ENCODE data around the gene CFAP74. TPM values are rescaled to one million over a fixed set of nuclear protein-coding genes. Genes with fewer than 3 reads are reported as not detected.

The CFAP74 gene
- total and polyA plus RNA-seq, 2 of the 13 experiments (the other 11 are each of a cell fraction or from before 2014, with no cell fraction given): 0.27 to 0.62 TPM

DNA sequence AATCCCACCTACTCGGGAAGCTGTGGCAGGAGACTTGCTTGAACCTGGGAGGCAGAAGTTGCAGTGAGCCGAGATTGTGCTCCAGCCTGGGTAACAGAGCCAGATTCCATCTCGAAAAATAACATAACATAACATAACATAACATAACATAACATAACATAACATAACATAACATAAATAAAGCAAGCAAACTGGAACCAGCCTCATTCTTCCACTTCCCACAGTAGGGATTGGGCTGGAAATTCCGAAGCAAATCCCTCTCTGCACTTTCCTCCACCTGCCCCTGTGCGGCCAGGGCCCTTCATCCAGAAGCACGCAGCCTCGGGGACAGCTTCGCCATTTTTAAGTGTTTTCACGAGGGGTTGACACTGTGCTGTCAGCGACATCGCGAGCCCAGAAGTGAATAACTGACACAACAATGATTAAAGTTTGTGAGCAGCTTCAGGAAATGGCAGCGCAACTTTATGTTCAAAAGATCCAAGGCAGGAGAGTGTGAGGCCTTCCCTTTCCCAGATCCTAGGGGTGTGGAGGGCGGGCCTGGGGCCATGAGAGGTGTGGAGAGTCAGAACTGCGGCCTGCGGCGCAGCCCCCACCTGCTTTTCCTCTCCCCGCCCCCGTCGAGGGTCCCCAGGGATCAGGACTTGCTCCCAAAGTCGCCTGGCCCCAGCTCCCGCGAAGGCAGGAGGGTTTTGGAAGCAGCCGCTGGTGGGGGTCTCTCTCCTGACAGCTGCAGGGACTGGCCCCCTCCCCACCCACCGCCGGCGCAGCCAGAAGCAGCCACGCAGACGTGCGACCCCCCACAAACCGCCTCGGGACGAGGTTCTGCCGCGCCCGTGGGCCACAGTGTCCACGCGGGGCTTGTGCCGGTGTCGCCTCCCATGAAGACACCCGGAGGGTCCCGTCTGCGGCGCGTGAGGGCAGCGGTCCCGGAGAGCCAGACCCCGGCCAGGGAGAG, 14.9 kb upstream of the CFAP74 start:
- DNase-seq (ENCODE audit: low spot score) (no peak), FAIRE-seq (no peak), ATAC-seq (no peak)
- 0 out of 2 replicates have a peak, but pooled peaks cover 4% of the 10 kb centered on the region for H4K20me1 ChIP-seq (ENCODE audit: insufficient read depth, low read length)
- no peak overlapping the region for H3K27ac ChIP-seq (ENCODE audit: extremely low read length, insufficient read depth, low read length)
- POLR2A ChIA-PET: no interaction called here
- in situ Hi-C loops (cut with HindIII; ENCODE audit: extremely low pct_ligation_motif_present, low pct_unique_long_range_greater_than_20kb) (no loop called here), intact Hi-C loops (cut with micrococcal nuclease; ENCODE audit: unreplicated experiment) (no loop called here)
- BruUV-seq (replicated peaks): no TSS peak
- 0 out of 2 replicates have a peak, but pooled peaks have one; percentile 52 for TF ChIP-seq EZH2 (conservative IDR thresholded peaks at IDR 0.05; ENCODE audit: low read depth, low read length)
- no peak for TF ChIP-seq ZNF850 (CRISPR knock-in tag; conservative IDR thresholded peaks at IDR 0.05)
- no peak overlapping the region for H2AFZ ChIP-seq (ENCODE audit: low read length)
- no peaks in the 10 kb centered on the region for H3K79me2 ChIP-seq (ENCODE audit: insufficient read depth, low read length)
- H3K9me3 ChIP-seq (ENCODE audit: low read length): no peaks in the 10 kb centered on the region
- no peaks in the 10 kb centered on the region for H3K36me3 ChIP-seq (replicated peaks in 1 of 2; ENCODE audit: control insufficient read depth in 1 of 2, insufficient read depth in 2 of 2, low read length in 2 of 2)
- WGBS (ENCODE audit: low lambda C conversion rate): 32% methylated on average over 29 of the region's 48 CpGs
- peaks cover 7% of the 10 kb centered on the region for H3K4me1 ChIP-seq (ENCODE audit: insufficient read depth, low read length)
- no peak overlapping the region for H3K4me3 ChIP-seq (replicated peaks in 1 of 3; ENCODE audit: insufficient read depth in 1 of 3, low read depth in 2 of 3, low read length in 3 of 3)
- H3K4me2 ChIP-seq (ENCODE audit: low read depth, low read length): no peak overlapping the region
- CTCF ChIA-PET (ENCODE audit: low intra/inter-chr PET ratio, low total read pairs): no interaction called here
- no peak overlapping the region for H3K9ac ChIP-seq (ENCODE audit: insufficient read depth, low read depth, low read length)
- peaks cover 31 to 90% of the 10 kb centered on the region in 2 experiments for H3K27me3 ChIP-seq (ENCODE audit: control insufficient read depth in 1 of 2, insufficient read depth in 2 of 2, low read length in 2 of 2)

DNA sequence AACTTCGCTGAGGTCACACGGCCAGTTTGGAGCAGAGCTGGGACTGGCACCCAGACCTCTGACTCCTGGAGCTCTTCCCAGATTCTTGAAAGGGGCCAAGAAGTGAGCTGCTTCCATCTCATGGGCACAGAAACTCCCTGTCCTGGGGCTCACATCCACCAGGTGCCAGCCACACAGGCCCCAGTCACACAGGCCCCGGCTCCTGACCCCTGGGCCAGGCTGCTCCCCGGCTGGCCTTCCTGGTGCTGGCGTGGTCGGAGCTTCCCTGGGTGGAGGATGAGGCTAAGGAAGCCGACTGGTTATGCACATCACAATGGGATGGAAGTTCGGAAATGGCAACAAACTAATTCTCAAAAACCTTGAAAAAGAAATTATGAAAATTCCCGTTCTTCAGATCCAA, 12.5 kb upstream of the CFAP74 start:
- Histone ChIP-seq H3K27ac (ENCODE audit: extremely low read length, insufficient read depth, low read length) (no peak overlapping the region), H3K4me2 (ENCODE audit: low read depth, low read length) (no peak overlapping the region), H2AFZ (ENCODE audit: low read length) (no peak overlapping the region), H3K4me3 (replicated peaks in 1 of 3; ENCODE audit: insufficient read depth in 1 of 3, low read depth in 2 of 3, low read length in 3 of 3) (no peak overlapping the region), H3K9ac (ENCODE audit: insufficient read depth, low read depth, low read length) (no peak overlapping the region), H3K9me3 (ENCODE audit: low read length) (no peaks in the 10 kb centered on the region), H3K36me3 (replicated peaks in 1 of 2; ENCODE audit: control insufficient read depth in 1 of 2, insufficient read depth in 2 of 2, low read length in 2 of 2) (no peaks in the 10 kb centered on the region), H4K20me1 (ENCODE audit: insufficient read depth, low read length) (no peaks in the 10 kb centered on the region), H3K79me2 (ENCODE audit: insufficient read depth, low read length) (no peaks in the 10 kb centered on the region), H3K4me1 (ENCODE audit: insufficient read depth, low read length) (no peaks in the 10 kb centered on the region; the same call in 1 of the 2 replicates), H3K27me3 (ENCODE audit: control insufficient read depth in 1 of 2, insufficient read depth in 2 of 2, low read length in 2 of 2) (peaks cover 21 to 81% of the 10 kb centered on the region in 2 experiments)
- in situ Hi-C loops (cut with HindIII; ENCODE audit: extremely low pct_ligation_motif_present, low pct_unique_long_range_greater_than_20kb): no loop called here
- intact Hi-C loops (cut with micrococcal nuclease; ENCODE audit: unreplicated experiment): no loop called here
- CTCF ChIA-PET (ENCODE audit: low intra/inter-chr PET ratio, low total read pairs): no interaction called here
- 19% methylated on average over 9 of the region's 9 CpGs for WGBS (ENCODE audit: low lambda C conversion rate)
- POLR2A ChIA-PET: no interaction called here
- ATAC-seq (no peak), FAIRE-seq (no peak), DNase-seq (ENCODE audit: low spot score) (no peak)
- BruUV-seq (replicated peaks): no TSS peak
- TF ChIP-seq SMARCC2 (IDR thresholded peaks at IDR 0.05): no peak
- TF ChIP-seq KDM2A (CRISPR knock-in tag; IDR thresholded peaks at IDR 0.05; ENCODE audit: borderline replicate concordance, low read depth): no peak
- TF ChIP-seq IKZF1 (IDR thresholded peaks at IDR 0.05): no peak
- TF ChIP-seq GFI1 (CRISPR knock-in tag; IDR thresholded peaks at IDR 0.05; ENCODE audit: borderline replicate concordance): no peak
- TF ChIP-seq ZNF563 (CRISPR knock-in tag; IDR thresholded peaks at IDR 0.05): no peak
- TF ChIP-seq, protein P1, sequence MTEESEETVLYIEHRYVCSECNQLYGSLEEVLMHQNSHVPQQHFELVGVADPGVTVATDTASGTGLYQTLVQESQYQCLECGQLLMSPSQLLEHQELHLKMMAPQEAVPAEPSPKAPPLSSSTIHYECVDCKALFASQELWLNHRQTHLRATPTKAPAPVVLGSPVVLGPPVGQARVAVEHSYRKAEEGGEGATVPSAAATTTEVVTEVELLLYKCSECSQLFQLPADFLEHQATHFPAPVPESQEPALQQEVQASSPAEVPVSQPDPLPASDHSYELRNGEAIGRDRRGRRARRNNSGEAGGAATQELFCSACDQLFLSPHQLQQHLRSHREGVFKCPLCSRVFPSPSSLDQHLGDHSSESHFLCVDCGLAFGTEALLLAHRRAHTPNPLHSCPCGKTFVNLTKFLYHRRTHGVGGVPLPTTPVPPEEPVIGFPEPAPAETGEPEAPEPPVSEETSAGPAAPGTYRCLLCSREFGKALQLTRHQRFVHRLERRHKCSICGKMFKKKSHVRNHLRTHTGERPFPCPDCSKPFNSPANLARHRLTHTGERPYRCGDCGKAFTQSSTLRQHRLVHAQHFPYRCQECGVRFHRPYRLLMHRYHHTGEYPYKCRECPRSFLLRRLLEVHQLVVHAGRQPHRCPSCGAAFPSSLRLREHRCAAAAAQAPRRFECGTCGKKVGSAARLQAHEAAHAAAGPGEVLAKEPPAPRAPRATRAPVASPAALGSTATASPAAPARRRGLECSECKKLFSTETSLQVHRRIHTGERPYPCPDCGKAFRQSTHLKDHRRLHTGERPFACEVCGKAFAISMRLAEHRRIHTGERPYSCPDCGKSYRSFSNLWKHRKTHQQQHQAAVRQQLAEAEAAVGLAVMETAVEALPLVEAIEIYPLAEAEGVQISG (CRISPR knock-in tag; IDR thresholded peaks at IDR 0.05): no peak
- TF ChIP-seq, protein P2, sequence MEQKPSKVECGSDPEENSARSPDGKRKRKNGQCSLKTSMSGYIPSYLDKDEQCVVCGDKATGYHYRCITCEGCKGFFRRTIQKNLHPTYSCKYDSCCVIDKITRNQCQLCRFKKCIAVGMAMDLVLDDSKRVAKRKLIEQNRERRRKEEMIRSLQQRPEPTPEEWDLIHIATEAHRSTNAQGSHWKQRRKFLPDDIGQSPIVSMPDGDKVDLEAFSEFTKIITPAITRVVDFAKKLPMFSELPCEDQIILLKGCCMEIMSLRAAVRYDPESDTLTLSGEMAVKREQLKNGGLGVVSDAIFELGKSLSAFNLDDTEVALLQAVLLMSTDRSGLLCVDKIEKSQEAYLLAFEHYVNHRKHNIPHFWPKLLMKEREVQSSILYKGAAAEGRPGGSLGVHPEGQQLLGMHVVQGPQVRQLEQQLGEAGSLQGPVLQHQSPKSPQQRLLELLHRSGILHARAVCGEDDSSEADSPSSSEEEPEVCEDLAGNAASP (CRISPR knock-in tag; IDR thresholded peaks at IDR 0.05; ENCODE audit: borderline replicate concordance): no peak
- TF ChIP-seq ZNF703 (CRISPR knock-in tag; IDR thresholded peaks at IDR 0.05; ENCODE audit: borderline replicate concordance): no peak
- no peak for TF ChIP-seq THAP11 (CRISPR knock-in tag; IDR thresholded peaks at IDR 0.05)
- no peak for TF ChIP-seq SRSF4 (IDR thresholded peaks at IDR 0.05; ENCODE audit: low read depth, low read length, poor library complexity, severe bottlenecking)
- TF ChIP-seq ASH2L (IDR thresholded peaks at IDR 0.05; ENCODE audit: insufficient read length, low read depth, low read length): no peak
- no peak for TF ChIP-seq ZSCAN30 (CRISPR knock-in tag; IDR thresholded peaks at IDR 0.05)

Data from HepG2 (cell line).